ENCODE measurements around the gene TRIP13. TPM values are rescaled to one million over a fixed set of nuclear protein-coding genes. Genes with fewer than 3 reads are reported as not detected.
A peak's percentile ranks its signal among the peaks of the same experiment; 100 is the strongest.

TRIP13 gene
- polyA plus RNA-seq, 4 donors = 1.6 to 12.1 (median 7.1) TPM

- no peak for FAIRE-seq
- 88 to 89% (median 89%) methylated on average over 11 of the region's 11 CpGs for WGBS, 3 donors
These were observed 34.0 kb upstream of the TRIP13 start for GRCh38 chr5:858726-859125.

GRCh38 chr5:859391-859790, 33.3 kb upstream of the TRIP13 start:
- Histone ChIP-seq H3K4me3 (ENCODE audit: low read depth in 1 of 3, low read length in 3 of 3) (no peak overlapping the region), H3K27me3 (ENCODE audit: control insufficient read depth in 3 of 3, insufficient read depth in 3 of 3, low read length in 3 of 3) (no peaks in the 10 kb centered on the region), H3K27ac (ENCODE audit: low read depth in 1 of 3, low read length in 2 of 3) (no peak overlapping the region), H3K36me3 (ENCODE audit: control insufficient read depth in 3 of 3, insufficient read depth in 2 of 3, low read depth in 1 of 3, low read length in 3 of 3) (peaks cover 4 to 45% (median 8%) of the 10 kb centered on the region in 3 donors), H3K9me3 (ENCODE audit: control insufficient read depth in 2 of 2, insufficient read depth in 1 of 2, low read depth in 1 of 2, low read length in 1 of 2) (no peaks in the 10 kb centered on the region), H3K4me1 (ENCODE audit: control insufficient read depth in 3 of 3, insufficient read depth in 2 of 3, low read depth in 1 of 3, low read length in 2 of 3) (peaks cover 0 to 4% (median 0%) of the 10 kb centered on the region in 3 donors)
- WGBS, 3 donors = 68 to 85% (median 79%) methylated on average over 16 of the region's 16 CpGs
- no peak for FAIRE-seq
- DNase-seq = peak in 1 of 2 donors; percentile 66

More at GRCh38 chr5:858726-859125, 34.0 kb upstream of the TRIP13 start:
- no peaks in the 10 kb centered on the region for H3K9me3 ChIP-seq (ENCODE audit: control insufficient read depth in 2 of 2, insufficient read depth in 1 of 2, low read depth in 1 of 2, low read length in 1 of 2)
- H3K27ac ChIP-seq (ENCODE audit: low read depth in 1 of 3, low read length in 2 of 3) = peak overlapping the region in 1 of 3 donors; percentile 6
- no peaks in the 10 kb centered on the region for H3K27me3 ChIP-seq (ENCODE audit: control insufficient read depth in 3 of 3, insufficient read depth in 3 of 3, low read length in 3 of 3)
- no peak overlapping the region for H3K4me3 ChIP-seq (ENCODE audit: low read depth in 1 of 3, low read length in 3 of 3)
- peaks cover 2 to 39% (median 3%) of the 10 kb centered on the region in 3 donors for H3K36me3 ChIP-seq (ENCODE audit: control insufficient read depth in 3 of 3, insufficient read depth in 2 of 3, low read depth in 1 of 3, low read length in 3 of 3)
- peaks cover 0 to 4% (median 0%) of the 10 kb centered on the region in 3 donors for H3K4me1 ChIP-seq (ENCODE audit: control insufficient read depth in 3 of 3, insufficient read depth in 2 of 3, low read depth in 1 of 3, low read length in 2 of 3)
- DNase-seq = no peak

GRCh38 chr5:859798-860296, 32.8 kb upstream of the TRIP13 start:
- FAIRE-seq (no peak), DNase-seq (no peak)
- Histone ChIP-seq H3K4me3 (ENCODE audit: low read depth in 1 of 3, low read length in 3 of 3) (no peak overlapping the region), H3K27ac (ENCODE audit: low read depth in 1 of 3, low read length in 2 of 3) (no peak overlapping the region), H3K36me3 (ENCODE audit: control insufficient read depth in 3 of 3, insufficient read depth in 2 of 3, low read depth in 1 of 3, low read length in 3 of 3) (peaks cover 5 to 50% (median 8%) of the 10 kb centered on the region in 3 donors), H3K9me3 (ENCODE audit: control insufficient read depth in 2 of 2, insufficient read depth in 1 of 2, low read depth in 1 of 2, low read length in 1 of 2) (no peaks in the 10 kb centered on the region), H3K4me1 (ENCODE audit: control insufficient read depth in 3 of 3, insufficient read depth in 2 of 3, low read depth in 1 of 3, low read length in 2 of 3) (peaks cover 0 to 4% (median 0%) of the 10 kb centered on the region in 3 donors), H3K27me3 (ENCODE audit: control insufficient read depth in 3 of 3, insufficient read depth in 3 of 3, low read length in 3 of 3) (no peaks in the 10 kb centered on the region)
- WGBS, 3 donors = 86 to 87% (median 87%) methylated on average over 16 of the region's 16 CpGs

- Histone ChIP-seq H3K4me3 (ENCODE audit: low read depth in 1 of 3, low read length in 3 of 3) (no peak overlapping the region), H3K36me3 (ENCODE audit: control insufficient read depth in 3 of 3, insufficient read depth in 2 of 3, low read depth in 1 of 3, low read length in 3 of 3) (peaks cover 5 to 58% (median 8%) of the 10 kb centered on the region in 3 donors), H3K27me3 (ENCODE audit: control insufficient read depth in 3 of 3, insufficient read depth in 3 of 3, low read length in 3 of 3) (no peaks in the 10 kb centered on the region), H3K4me1 (ENCODE audit: control insufficient read depth in 3 of 3, insufficient read depth in 2 of 3, low read depth in 1 of 3, low read length in 2 of 3) (peaks cover 0 to 4% (median 0%) of the 10 kb centered on the region in 3 donors), H3K9me3 (ENCODE audit: control insufficient read depth in 2 of 2, insufficient read depth in 1 of 2, low read depth in 1 of 2, low read length in 1 of 2) (no peaks in the 10 kb centered on the region), H3K27ac (ENCODE audit: low read depth in 1 of 3, low read length in 2 of 3) (no peak overlapping the region)
- WGBS, 3 donors = 89 to 95% (median 91%) methylated on average over 15 of the region's 15 CpGs
- FAIRE-seq (no peak), DNase-seq (no peak)
These were observed 32.1 kb upstream of the TRIP13 start for GRCh38 chr5:860506-861150.

GRCh38 chr5:861442-862366, 31.0 kb upstream of the TRIP13 start:
- Histone ChIP-seq H3K4me3 (ENCODE audit: low read depth in 1 of 3, low read length in 3 of 3) (no peak overlapping the region), H3K27ac (ENCODE audit: low read depth in 1 of 3, low read length in 2 of 3) (no peak overlapping the region), H3K4me1 (ENCODE audit: control insufficient read depth in 3 of 3, insufficient read depth in 2 of 3, low read depth in 1 of 3, low read length in 2 of 3) (peaks cover 0 to 9% (median 0%) of the 10 kb centered on the region in 3 donors), H3K36me3 (ENCODE audit: control insufficient read depth in 3 of 3, insufficient read depth in 2 of 3, low read depth in 1 of 3, low read length in 3 of 3) (peaks cover 5 to 63% (median 8%) of the 10 kb centered on the region in 3 donors), H3K9me3 (ENCODE audit: control insufficient read depth in 2 of 2, insufficient read depth in 1 of 2, low read depth in 1 of 2, low read length in 1 of 2) (no peaks in the 10 kb centered on the region), H3K27me3 (ENCODE audit: control insufficient read depth in 3 of 3, insufficient read depth in 3 of 3, low read length in 3 of 3) (no peaks in the 10 kb centered on the region)
- DNase-seq (no peak), FAIRE-seq (no peak)
- WGBS, 3 donors = 83 to 84% (median 84%) methylated on average over 21 to 22 of the region's 22 CpGs

- Histone ChIP-seq H3K36me3 (ENCODE audit: control insufficient read depth in 3 of 3, insufficient read depth in 2 of 3, low read depth in 1 of 3, low read length in 3 of 3) (peaks cover 5 to 71% (median 8%) of the 10 kb centered on the region in 3 donors), H3K27ac (ENCODE audit: low read depth in 1 of 3, low read length in 2 of 3) (no peak overlapping the region), H3K9me3 (ENCODE audit: control insufficient read depth in 2 of 2, insufficient read depth in 1 of 2, low read depth in 1 of 2, low read length in 1 of 2) (no peaks in the 10 kb centered on the region), H3K4me3 (ENCODE audit: low read depth in 1 of 3, low read length in 3 of 3) (no peak overlapping the region), H3K4me1 (ENCODE audit: control insufficient read depth in 3 of 3, insufficient read depth in 2 of 3, low read depth in 1 of 3, low read length in 2 of 3) (peaks cover 0 to 17% (median 4%) of the 10 kb centered on the region in 3 donors), H3K27me3 (ENCODE audit: control insufficient read depth in 3 of 3, insufficient read depth in 3 of 3, low read length in 3 of 3) (no peaks in the 10 kb centered on the region)
- 83 to 88% (median 87%) methylated on average over 24 to 25 of the region's 25 CpGs for WGBS, 3 donors
- DNase-seq (no peak), FAIRE-seq (no peak)
These were observed 30.1 kb upstream of the TRIP13 start for GRCh38 chr5:862367-863243.

- 89 to 96% (median 93%) methylated on average over 16 of the region's 16 CpGs for whole genome bisulfite sequencing, 3 donors
- H3K4me3 ChIP-seq (ENCODE audit: low read depth in 1 of 3, low read length in 3 of 3) = no peak overlapping the region
- DNase-seq (no peak), FAIRE-seq (no peak)
- no peaks in the 10 kb centered on the region for H3K27me3 ChIP-seq (ENCODE audit: control insufficient read depth in 3 of 3, insufficient read depth in 3 of 3, low read length in 3 of 3)
- peaks cover 5 to 75% (median 8%) of the 10 kb centered on the region in 3 donors for H3K36me3 ChIP-seq (ENCODE audit: control insufficient read depth in 3 of 3, insufficient read depth in 2 of 3, low read depth in 1 of 3, low read length in 3 of 3)
- H3K9me3 ChIP-seq (ENCODE audit: control insufficient read depth in 2 of 2, insufficient read depth in 1 of 2, low read depth in 1 of 2, low read length in 1 of 2) = no peaks in the 10 kb centered on the region
- no peak overlapping the region for H3K27ac ChIP-seq (ENCODE audit: low read depth in 1 of 3, low read length in 2 of 3)
- peaks cover 0 to 24% (median 4%) of the 10 kb centered on the region in 3 donors for H3K4me1 ChIP-seq (ENCODE audit: control insufficient read depth in 3 of 3, insufficient read depth in 2 of 3, low read depth in 1 of 3, low read length in 2 of 3)
These were observed 29.4 kb upstream of the TRIP13 start for GRCh38 chr5:863244-863805.

Data from small intestine (tissue), 7 donors.